Neuron (in vitro differentiated cells): Measurements from ENCODE around the gene ZNF441.

Experiments used
- H2AFZ ChIP-seq: one replicate; pipeline ENCODE4 v1.6.1; 2013; ENCODE audit warnings: low read depth, mild to moderate bottlenecking, inconsistent platforms, low read length, moderate library complexity
- H3K27me3 ChIP-seq: one replicate; pipeline ENCODE4 v1.6.1; 2013; ENCODE audit warnings: low read length; ENCODE audit not compliant: insufficient read depth
- H3K36me3 ChIP-seq: one replicate; pipeline ENCODE4 v1.6.1; 2013; ENCODE audit warnings: low read length; ENCODE audit not compliant: insufficient read depth
- H3K4me1 ChIP-seq: one replicate; pipeline ENCODE4 v1.6.1; 2013; ENCODE audit warnings: low read length; ENCODE audit not compliant: insufficient read depth
- H3K4me3 ChIP-seq: 2 replicates; pipeline ENCODE4 v1.5.1; 2013; ENCODE audit warnings: mild to moderate bottlenecking, low read length, moderate library complexity
- H3K9me3 ChIP-seq: one replicate; pipeline ENCODE4 v1.6.1; 2013; ENCODE audit warnings: low read length

Gene ZNF441

DNA sequence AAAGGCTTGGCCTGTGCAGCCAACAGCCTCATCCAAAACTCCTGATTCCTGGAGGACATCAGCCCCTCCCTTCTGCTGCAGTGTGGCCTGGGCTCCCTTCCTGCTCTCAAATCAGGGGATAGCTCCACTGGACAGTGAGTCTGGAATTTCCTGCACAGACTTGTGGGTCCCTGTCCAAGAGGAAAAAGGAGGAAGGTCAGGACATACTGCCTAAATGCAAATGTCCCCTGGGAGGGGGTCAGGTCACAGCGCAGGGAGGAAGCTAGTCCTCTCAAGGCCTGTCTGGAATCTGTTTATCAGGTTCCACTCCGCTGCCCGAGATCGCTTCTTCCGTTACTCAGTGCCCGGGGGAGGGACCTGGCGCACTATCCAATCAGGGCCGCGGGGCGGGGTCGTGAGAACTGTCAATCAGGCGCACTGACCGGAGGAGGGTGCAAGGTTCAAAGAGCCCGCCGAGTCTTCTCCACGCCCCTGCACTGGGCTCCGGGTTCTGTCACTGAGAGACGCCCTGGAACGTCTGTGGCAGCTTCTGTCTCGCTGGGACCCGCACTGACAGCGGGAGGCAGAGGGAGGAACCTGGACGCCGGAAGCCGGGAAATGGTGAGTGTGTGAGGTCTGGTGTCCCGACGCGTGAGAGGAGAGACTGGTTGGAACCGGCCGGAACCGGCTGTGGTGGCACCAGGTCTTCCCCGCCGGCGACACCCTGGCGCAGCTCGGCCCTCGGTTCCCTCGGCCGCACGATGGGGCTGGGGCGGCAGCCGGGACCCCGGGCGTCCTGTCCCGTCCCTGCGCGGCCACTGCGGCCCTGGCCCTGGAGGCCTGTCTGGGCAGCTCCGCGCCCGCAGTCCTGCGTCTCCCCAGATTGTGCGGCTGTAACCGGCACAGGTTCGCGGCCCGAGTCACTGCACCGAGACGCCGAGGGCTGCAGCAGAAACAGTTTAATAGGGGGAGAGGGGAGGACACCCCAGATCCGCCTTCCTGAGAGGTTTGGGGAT is at the start of gene ZNF441:
Gene ZNF441, plus strand, starts transcription at position 404 of the 995 bp plus-strand sequence. Its CDS starts 194 bp downstream, at position 598.
- peaks cover 12% of the 10 kb centered on the region for H3K4me1 ChIP-seq
- peak within 1 kb of the TSS; percentile 86 for H3K4me3 ChIP-seq
- no peak within 1 kb of the TSS for H2AFZ ChIP-seq
- peaks cover 9% of the 10 kb centered on the region for H3K36me3 ChIP-seq
- no peaks in the 10 kb centered on the region for H3K27me3 ChIP-seq
- peaks cover 13% of the 10 kb centered on the region for H3K9me3 ChIP-seq

- Histone ChIP-seq H3K9me3 (peaks cover 57% of the 10 kb centered on the region), H3K27me3 (no peaks in the 10 kb centered on the region), H3K4me3 (no peak overlapping the region), H2AFZ (no peak overlapping the region), H3K4me1 (no peaks in the 10 kb centered on the region), H3K36me3 (peaks cover 54% of the 10 kb centered on the region)
Measured at GRCh38 chr19:11721681-11722080, 45.1 kb upstream of the ZNF441 start.

GRCh38 chr19:11722414-11722813 is 44.4 kb upstream of the ZNF441 start:
- no peaks in the 10 kb centered on the region for H3K27me3 ChIP-seq
- H3K9me3 ChIP-seq = peaks cover 62% of the 10 kb centered on the region
- H3K36me3 ChIP-seq = peaks cover 58% of the 10 kb centered on the region
- no peak overlapping the region for H3K4me3 ChIP-seq
- no peak overlapping the region for H2AFZ ChIP-seq
- no peaks in the 10 kb centered on the region for H3K4me1 ChIP-seq

- Histone ChIP-seq H3K9me3 (peaks cover 53% of the 10 kb centered on the region), H3K4me3 (no peak overlapping the region), H2AFZ (no peak overlapping the region), H3K27me3 (no peaks in the 10 kb centered on the region), H3K36me3 (peaks cover 29% of the 10 kb centered on the region), H3K4me1 (no peaks in the 10 kb centered on the region)
Measured at GRCh38 chr19:11729586-11729985, 37.2 kb upstream of the ZNF441 start.

- peaks cover 15% of the 10 kb centered on the region for H3K9me3 ChIP-seq
- no peaks in the 10 kb centered on the region for H3K27me3 ChIP-seq
- H3K4me3 ChIP-seq = no peak overlapping the region
- H3K36me3 ChIP-seq = peaks cover 3% of the 10 kb centered on the region
- no peak overlapping the region for H2AFZ ChIP-seq
- H3K4me1 ChIP-seq = peaks cover 20% of the 10 kb centered on the region
Measured at GRCh38 chr19:11735375-11735774, 31.4 kb upstream of the ZNF441 start.

DNA sequence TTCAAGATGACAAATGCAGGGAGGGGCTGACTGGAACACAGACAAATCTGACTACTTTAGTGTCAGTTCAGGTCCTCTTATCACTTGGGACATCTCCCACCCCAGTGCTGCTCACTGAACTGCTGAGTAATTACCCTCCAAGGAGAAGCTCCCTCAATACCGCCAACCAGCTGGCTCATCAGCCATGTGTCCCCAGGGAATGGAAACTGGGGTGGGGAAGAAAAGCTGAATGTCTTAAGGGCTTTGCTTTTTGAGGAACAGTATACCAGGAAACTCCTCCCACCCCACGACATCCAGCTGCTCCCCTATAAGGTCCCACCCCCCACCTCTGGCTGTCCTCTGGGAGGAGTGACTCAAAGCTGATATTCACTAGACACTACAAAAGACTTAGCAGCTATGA is 30.1 kb upstream of the ZNF441 start:
- no peaks in the 10 kb centered on the region for H3K27me3 ChIP-seq
- H3K9me3 ChIP-seq = peaks cover 9% of the 10 kb centered on the region
- H3K4me1 ChIP-seq = peaks cover 22% of the 10 kb centered on the region
- H2AFZ ChIP-seq = no peak overlapping the region
- H3K36me3 ChIP-seq = no peaks in the 10 kb centered on the region
- H3K4me3 ChIP-seq = no peak overlapping the region

DNA sequence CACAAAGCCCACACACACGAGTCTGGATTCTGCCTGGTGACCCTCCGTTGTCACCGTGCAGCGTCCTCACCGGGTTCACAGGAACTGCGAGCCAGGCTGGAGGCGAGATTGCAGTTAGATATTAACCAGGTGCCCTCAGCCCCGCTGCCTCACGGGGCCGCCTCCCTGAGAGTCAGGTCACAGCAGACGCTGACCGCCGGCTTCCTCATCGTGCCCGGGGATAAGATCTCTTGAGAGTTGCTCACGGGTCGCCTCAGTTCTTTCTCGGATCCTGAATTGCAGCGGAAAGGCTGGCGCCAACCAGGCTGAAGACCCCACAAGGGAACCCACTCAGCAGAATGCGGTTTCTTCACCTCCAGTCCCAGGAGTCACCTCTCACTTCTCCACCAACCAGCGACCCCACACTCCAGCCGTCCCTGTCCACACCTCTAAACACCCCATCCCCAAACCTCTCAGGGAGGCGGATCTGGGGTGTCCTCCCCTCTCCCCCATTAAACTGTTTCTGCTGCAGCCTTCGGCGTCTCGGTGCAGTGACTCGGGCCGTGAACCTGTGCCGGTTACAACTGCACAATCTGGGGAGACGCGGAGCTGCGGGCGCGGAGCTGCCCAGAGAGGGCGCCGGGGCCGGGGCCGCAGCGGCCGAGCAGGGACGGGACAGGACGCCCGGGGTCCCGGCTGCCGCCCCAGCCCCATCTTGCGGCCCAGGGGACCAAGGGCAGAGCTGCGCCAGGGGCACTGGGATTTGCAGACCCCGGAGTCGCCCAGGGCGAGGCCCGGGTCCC is 28.6 kb upstream of the ZNF441 start:
- Histone ChIP-seq H3K9me3 (peaks cover 3% of the 10 kb centered on the region), H3K27me3 (no peaks in the 10 kb centered on the region), H3K36me3 (no peaks in the 10 kb centered on the region), H3K4me1 (peaks cover 22% of the 10 kb centered on the region), H2AFZ (peak overlapping the region; percentile 44), H3K4me3 (peak overlapping the region; percentile 75)

- H3K4me1 ChIP-seq = peaks cover 22% of the 10 kb centered on the region
- no peaks in the 10 kb centered on the region for H3K27me3 ChIP-seq
- peak within 1 kb of the TSS; percentile 75 for H3K4me3 ChIP-seq
- no peaks in the 10 kb centered on the region for H3K36me3 ChIP-seq
- peak within 1 kb of the TSS; percentile 49 for H2AFZ ChIP-seq
- H3K9me3 ChIP-seq = no peaks in the 10 kb centered on the region
Measured at GRCh38 chr19:11738746-11739620, 27.8 kb upstream of the ZNF441 start, which contains the start of gene ZNF823. Gene ZNF823 (minus strand): TSS chr19:11738946. CDS start chr19:11738819, 127 bp downstream.

DNA sequence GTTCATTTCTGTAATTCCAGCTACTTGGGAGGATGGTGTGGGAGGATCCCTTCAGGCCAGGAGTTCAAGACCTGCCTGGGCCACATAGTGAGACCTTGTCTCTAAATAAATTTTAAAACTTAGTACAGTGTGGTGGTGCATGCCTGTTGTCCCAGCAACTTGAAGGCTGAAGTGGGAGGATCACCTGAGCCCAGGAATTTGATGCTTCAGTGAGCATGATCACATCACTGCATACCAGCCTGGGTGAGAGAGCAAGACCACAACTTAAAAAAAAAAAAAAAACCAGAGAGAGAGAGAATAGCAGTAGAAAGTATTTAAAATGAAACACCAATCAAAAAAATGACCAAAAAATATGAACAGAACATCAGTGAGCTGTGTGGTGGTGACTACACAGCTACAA is 20.9 kb upstream of the ZNF441 start:
- Histone ChIP-seq H3K36me3 (no peaks in the 10 kb centered on the region), H3K4me1 (no peaks in the 10 kb centered on the region), H3K4me3 (no peak overlapping the region)

DNA sequence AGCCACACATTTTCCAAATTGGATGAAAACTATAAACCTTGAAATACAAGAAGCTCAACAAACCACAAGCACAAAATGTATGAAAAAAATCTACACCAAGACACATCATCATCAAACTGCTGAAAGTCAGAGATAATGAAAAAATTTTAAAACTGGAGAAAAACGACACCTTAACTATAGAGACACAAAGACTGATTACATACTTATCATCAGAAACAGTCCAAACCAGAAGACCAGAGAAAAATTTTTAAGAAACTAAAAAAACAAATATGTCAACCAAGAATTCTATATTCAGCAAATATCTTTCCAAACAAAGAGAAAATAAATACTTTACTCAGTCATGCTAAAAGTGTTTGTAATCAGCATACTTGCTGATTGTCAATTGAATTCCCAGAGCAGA is 19.5 kb upstream of the ZNF441 start:
- Histone ChIP-seq H3K36me3 (no peaks in the 10 kb centered on the region), H3K4me3 (no peak overlapping the region), H3K4me1 (no peaks in the 10 kb centered on the region), H3K9me3 (no peaks in the 10 kb centered on the region), H3K27me3 (no peaks in the 10 kb centered on the region), H2AFZ (no peak overlapping the region)

More for the DNA sequence above, 20.9 kb upstream of the ZNF441 start:
- Histone ChIP-seq H3K9me3 (no peaks in the 10 kb centered on the region), H3K27me3 (no peaks in the 10 kb centered on the region), H2AFZ (no peak overlapping the region)

DNA sequence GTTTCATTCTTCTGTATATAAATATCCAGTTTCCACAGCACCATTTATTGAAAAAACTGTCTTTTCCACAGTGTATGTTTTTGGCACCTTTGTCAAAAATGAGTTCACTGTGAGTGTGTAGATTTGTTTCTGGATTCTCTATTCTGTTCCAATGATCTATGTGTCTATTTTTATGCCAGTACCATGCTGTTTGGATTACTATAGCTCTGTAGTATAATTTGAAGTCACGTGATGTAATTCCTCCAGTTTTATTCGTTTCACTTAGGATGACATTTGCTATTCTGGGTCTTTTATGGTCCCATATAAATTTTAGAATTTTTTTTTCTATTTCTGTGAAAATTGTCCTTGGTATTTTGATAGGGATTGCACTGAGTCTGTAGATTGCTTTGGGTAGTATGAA is 17.0 kb upstream of the ZNF441 start:
- H3K27me3 ChIP-seq = no peaks in the 10 kb centered on the region

GRCh38 chr19:11752244-11752736 is 14.5 kb upstream of the ZNF441 start:
- Histone ChIP-seq H3K4me1 (no peaks in the 10 kb centered on the region), H3K4me3 (no peak overlapping the region), H3K36me3 (no peaks in the 10 kb centered on the region), H3K9me3 (peaks cover 11% of the 10 kb centered on the region), H2AFZ (no peak overlapping the region), H3K27me3 (no peaks in the 10 kb centered on the region)

More for the DNA sequence above, 17.0 kb upstream of the ZNF441 start:
- Histone ChIP-seq H3K9me3 (no peaks in the 10 kb centered on the region), H2AFZ (no peak overlapping the region), H3K36me3 (no peaks in the 10 kb centered on the region), H3K4me3 (no peak overlapping the region), H3K4me1 (no peaks in the 10 kb centered on the region)
